GM19452 (cell line): ENCODE data around the gene FLT3.
"Not testable (repeated sequence)": the region's sequence is repeated elsewhere in the genome, so short reads cannot be mapped to it uniquely, and the experiment has no call there.

Source experiments
- ATAC-seq: cut with Tn5 transposase; IDR thresholded peaks from one replicate; pipeline ENCODE4 v1.9.1; 2021; ENCODE audit not compliant: unreplicated experiment

Gene FLT3

GRCh38 chr13:28100150-28101121, at the start of gene FLT3:
TSS of gene FLT3 (minus strand) at chr13:28100576. CDS start at chr13:28100510, 66 bp downstream.
- ATAC-seq = peak; percentile 58

GRCh38 chr13:28147495-28147894, 47.1 kb upstream of the FLT3 start:
- ATAC-seq = no peak

GRCh38 chr13:28145049-28145448, 44.7 kb upstream of the FLT3 start:
- no peak for ATAC-seq

GRCh38 chr13:28141542-28141941, 41.2 kb upstream of the FLT3 start:
- ATAC-seq = not testable (repeated sequence)

- no peak for ATAC-seq
These were observed 40.2 kb upstream of the FLT3 start for GRCh38 chr13:28140433-28141125.

GRCh38 chr13:28138756-28139470, 38.5 kb upstream of the FLT3 start:
- peak; percentile 41 for ATAC-seq

- ATAC-seq = peak; percentile 58
These were observed 37.8 kb upstream of the FLT3 start, which contains the start of gene PAN3 for GRCh38 chr13:28138012-28138755. TSS of gene PAN3 (plus strand) at chr13:28138545. CDS start at chr13:28138658, 113 bp downstream.

GRCh38 chr13:28137596-28137995, 37.2 kb upstream of the FLT3 start:
- ATAC-seq = peak; percentile 10

- no peak for ATAC-seq
These were observed 36.5 kb upstream of the FLT3 start for GRCh38 chr13:28136916-28137315.

- no peak for ATAC-seq
These were observed 31.3 kb upstream of the FLT3 start for GRCh38 chr13:28131646-28132045.

GRCh38 chr13:28129911-28130693, 29.7 kb upstream of the FLT3 start:
- no peak for ATAC-seq

- ATAC-seq = no peak
These were observed 28.6 kb upstream of the FLT3 start for GRCh38 chr13:28128926-28129325.

GRCh38 chr13:28128030-28128429, 27.7 kb upstream of the FLT3 start:
- ATAC-seq = no peak

GRCh38 chr13:28121224-28121623, 20.8 kb upstream of the FLT3 start:
- no peak for ATAC-seq

GRCh38 chr13:28120317-28120716, 19.9 kb upstream of the FLT3 start:
- no peak for ATAC-seq

- no peak for ATAC-seq
These were observed 17.5 kb upstream of the FLT3 start for GRCh38 chr13:28117689-28118377.

GRCh38 chr13:28116736-28117135, 16.4 kb upstream of the FLT3 start:
- no peak for ATAC-seq

- ATAC-seq = no peak
These were observed 10.0 kb upstream of the FLT3 start for GRCh38 chr13:28110414-28110813.

GRCh38 chr13:28106976-28107375, 6.6 kb upstream of the FLT3 start:
- ATAC-seq = no peak
